HUDEP-2 (cell line): ENCODE results near the gene GZMH.
A peak's percentile ranks its signal among the peaks of the same experiment; 100 is the strongest.
"Not testable (repeated sequence)": the region's sequence is repeated elsewhere in the genome, so short reads cannot be mapped to it uniquely, and the experiment has no call there.

Experiments
- DNase-seq, 76 experiments: peaks; one replicate each; lab custom pipeline; 2025; ENCODE audit not compliant: unreplicated experiment in 76 of 76; lab: John Stamatoyannopoulos, UW

Gene GZMH, protein sequence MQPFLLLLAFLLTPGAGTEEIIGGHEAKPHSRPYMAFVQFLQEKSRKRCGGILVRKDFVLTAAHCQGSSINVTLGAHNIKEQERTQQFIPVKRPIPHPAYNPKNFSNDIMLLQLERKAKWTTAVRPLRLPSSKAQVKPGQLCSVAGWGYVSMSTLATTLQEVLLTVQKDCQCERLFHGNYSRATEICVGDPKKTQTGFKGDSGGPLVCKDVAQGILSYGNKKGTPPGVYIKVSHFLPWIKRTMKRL

DNA sequence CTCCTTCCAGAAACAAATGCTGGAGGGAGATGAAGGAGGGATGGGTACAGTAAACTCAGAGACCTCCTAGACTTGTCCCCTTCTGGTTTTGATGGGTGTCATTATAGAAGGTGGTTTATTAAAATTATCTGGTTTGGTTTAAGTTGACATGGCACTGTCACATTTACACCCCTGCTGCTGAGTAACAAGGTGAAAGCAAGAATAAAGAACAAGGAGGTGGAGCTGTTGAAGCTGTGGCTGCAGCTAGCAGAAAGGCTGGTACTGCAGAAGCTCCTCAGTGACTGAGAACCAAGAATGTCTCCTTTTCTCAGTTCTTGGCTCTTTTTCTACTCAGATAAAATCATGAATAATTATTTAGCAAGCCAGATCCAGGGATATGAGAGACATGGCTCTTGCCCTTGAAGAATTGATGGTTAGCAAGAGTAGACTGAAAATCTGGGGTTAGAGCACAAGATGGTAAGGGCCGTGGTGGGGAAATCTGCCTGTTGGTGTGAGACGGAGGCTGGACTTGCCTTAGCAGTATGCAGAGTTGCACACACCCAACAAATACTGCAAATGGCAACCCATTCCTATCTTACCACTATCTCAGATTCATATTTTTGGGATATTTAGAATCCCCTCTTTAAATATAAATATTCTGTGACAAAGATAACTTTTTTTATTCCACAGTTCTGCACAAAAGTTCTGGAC, at the start of gene GZMH:
GZMH (minus strand) TSS at position 31 of the 690 bp plus-strand sequence. CDS start 72 bp downstream, outside the sequence.
- DNase-seq = no peak

DNA sequence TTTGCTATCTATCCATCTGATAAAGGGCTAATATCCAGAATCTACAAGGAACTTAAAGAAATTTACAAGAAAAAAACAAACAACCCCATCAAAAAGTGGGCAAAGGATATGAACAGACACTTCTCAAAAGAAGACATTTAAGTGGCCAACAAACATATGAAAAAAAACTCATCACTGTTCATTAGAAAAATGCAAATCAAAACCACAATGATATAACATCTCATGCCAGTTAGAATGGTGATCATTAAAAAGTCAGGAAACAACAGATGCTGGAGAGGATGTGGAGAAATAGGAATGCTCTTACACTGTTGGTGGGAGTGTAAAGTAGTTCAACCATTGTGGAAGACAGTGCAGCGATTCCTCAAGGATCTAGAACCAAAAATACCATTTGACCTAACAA, 38.9 kb upstream of the GZMH start:
- not testable (repeated sequence) for DNase-seq

DNA sequence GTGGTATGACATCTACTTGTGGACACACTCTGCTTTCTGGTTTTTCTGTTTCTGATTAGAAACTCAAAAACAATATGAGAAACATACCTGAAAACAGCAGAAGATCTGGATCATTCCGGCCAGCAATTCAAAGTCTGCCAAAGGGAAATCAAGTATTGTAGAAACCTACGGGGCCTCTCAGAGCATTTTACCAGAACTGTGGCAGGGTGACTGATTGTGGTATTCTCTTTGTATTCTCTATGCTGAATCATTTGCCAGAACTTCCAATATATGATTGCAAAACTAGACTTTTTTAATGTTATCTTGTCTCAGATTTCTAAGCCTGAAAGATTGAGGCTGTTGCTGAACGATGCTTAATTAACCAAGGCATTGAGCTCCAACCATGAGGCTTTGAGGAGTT, 30.4 kb upstream of the GZMH start:
- DNase-seq = no peak

DNA sequence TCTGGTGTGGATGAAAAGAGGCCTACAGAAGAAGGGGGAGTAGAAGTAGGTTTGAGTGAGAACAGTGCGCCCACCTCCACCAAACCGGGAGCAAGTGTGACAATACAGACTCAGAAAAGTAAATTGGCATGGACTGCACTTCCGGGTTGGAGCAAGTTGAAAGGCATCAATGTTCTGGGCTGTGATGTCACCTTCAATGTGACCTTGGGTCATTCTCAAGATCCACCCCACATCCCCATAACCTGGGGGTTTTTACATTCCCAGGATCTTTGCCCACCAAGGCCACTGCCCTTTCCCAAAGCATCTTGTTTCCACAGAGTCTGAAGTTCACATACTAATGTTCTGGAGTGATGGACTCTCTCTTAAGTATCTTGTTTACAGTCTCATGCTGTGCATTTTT, 29.8 kb upstream of the GZMH start:
- DNase-seq = no peak

DNA sequence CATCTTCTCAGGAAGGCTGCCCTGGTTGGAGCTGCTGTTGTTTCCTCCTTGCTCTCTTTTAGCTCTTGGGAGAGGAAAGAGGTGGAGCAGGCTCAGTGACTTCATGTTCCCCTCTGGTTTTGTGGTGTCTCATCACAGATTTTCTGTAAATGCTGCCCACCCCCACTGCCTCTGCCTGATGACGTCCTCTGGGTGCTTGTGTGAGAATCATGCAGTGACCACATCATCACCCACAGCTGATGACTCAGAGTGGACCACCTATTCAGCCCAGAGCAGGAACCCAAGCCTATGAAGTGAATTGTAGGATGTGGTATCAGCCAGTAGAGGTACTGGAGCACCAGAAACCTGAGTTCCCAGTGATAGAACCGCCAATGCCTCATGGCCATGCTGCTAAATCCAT, 24.7 kb upstream of the GZMH start, which contains the start of gene GZMB:
GZMB (minus strand) TSS at position 33 of the 400 bp plus-strand sequence; CDS start at position 3, 30 bp downstream.
- no peak for DNase-seq

DNA sequence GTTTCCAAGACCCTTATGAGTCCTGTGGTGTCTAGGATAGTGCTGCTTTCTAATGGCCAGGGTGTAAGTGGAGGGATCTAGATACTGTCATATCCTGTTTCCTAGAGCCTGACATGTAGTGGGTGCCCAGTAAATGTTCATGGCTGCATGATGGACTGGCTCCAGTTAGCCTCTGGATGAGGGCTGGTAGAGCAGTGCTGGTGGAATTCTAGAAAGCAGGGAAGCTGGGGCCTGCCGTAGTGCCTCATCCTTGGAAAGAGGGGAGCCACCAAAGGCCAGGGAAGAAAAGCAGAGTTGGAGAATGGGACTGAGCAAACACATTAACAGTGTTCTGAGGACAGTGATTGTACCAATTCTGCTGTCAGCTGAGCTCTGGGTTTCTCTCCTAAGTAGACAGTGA, 23.9 kb upstream of the GZMH start:
- no peak for DNase-seq

DNA sequence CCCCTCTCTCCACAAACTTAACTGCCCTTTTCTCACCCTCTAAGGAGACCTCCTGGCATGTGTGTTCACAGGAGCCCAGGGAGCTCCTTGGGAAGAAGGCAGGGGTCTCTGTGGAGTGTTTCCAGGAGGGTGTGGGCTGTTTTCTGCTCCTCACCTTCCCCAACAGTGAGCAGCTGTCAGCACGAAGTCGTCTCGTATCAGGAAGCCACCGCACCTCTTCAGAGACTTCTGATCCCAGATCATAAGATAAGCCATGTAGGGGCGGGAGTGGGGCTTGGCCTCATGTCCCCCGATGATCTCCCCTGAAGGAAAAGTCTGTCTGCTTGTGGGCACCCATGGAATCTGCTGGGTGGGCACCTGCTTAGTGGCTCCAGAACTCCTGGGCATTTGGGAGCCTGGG, 23.3 kb upstream of the GZMH start:
- no peak for DNase-seq

DNA sequence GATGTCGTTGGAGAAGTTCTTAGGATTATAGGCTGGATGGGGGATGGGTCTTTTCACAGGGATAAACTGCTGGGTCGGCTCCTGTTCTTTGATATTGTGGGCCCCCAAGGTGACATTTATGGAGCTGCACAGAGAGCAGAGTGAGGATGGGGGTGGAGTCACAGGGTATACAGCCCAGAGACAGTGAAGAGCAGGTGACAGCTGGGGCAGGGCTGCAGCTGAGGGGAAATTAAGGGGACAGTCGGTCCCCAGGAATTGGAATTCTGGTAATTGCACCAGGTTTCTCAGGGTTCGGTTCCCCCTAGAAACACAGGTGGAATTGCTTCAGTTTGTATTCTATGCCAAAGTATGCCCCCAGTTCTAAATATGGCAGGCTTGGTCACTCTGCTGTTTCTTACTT, 22.9 kb upstream of the GZMH start:
- no peak for DNase-seq

DNA sequence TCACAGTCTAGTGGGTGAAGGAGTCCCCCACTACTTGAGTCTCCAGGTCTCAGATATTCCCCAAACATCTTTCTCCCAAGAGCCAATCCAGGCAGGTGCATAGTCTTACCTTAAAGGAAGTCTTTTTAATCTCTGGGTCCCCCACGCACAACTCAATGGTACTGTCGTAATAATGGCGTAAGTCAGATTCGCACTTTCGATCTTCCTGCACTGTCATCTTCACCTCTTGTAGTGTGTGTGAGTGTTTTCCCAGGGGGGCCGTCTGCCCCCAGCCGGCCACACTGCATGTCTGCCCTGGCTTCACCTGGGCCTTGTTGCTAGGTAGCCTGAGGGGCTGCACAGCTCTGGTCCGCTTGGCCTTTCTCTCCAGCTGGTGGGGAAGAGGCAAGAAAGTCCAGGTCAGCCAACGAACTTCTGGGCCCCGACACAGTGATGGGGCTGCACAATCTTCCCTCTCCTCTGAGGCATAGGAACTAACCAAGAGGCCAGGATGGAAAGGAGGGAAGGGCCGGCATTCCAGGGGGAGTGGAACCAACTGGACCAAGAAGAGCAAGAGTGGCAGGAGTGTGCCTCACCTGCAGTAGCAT, 22.4 kb upstream of the GZMH start:
- no peak for DNase-seq

DNA sequence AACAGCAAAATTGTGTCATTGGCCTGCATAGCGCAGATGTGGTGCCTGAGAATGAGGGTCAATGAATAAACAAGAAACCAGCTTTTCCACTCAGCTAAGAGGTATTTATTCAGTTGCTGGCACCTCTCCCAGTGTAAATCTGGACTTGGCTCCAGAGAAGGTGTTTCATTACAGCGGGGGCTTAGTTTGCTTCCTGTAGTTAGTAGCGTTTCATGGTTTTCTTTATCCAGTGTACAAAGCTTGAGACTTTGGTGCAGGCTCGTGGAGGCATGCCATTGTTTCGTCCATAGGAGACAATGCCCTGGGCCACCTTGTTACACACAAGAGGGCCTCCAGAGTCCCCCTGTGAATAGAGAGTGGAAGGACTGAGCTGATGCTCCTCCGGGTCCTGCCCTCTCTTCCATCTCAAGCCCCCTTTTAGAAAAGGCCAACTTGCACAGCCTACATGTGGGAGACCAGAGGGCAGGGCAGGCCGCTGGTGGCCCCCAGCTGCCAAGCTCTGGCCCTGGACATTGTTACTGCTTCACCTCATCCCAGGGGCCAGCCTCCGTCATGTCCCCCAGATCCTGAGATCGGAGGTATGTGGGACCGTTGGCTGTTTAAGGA, 21.5 kb upstream of the GZMH start:
- no peak for DNase-seq

DNA sequence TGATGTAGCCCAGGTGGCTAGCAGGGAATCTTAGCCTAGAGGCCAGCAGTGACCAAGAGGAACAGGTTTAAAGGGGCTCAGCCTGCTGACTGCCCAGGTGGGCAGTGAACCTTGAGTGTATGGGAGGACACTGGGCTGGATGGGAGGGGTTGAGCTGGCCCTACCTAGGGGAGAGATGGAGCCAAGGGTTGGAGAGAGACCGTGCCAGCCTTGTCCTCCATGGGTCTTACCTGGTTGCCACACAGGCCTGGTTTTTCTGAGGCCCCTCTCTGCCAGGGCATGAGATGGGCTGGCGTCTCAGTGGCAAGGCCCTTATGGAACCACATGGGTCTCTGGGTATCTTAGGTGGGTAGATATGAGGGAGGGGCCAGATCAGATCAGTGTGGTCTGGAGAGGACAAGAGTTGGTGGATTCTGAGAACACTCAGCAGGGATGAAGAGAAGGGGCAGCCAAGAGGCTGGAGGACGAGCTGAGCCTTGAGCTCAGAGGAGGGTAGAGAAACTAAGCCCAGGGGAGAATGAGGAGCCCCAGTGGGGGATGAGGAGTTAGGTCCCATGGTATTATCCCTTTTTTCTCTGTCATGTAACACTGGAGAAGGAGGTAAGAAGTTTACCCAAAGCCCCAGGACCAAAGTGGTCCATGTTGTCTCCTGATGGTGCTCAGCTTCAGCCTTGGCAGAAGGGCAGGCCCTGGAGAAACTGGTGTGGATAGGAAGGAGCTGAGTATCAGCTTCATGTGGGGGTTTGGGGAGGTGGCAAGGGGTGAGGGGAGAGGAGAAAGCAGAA, 20.8 kb upstream of the GZMH start:
- no peak for DNase-seq

DNA sequence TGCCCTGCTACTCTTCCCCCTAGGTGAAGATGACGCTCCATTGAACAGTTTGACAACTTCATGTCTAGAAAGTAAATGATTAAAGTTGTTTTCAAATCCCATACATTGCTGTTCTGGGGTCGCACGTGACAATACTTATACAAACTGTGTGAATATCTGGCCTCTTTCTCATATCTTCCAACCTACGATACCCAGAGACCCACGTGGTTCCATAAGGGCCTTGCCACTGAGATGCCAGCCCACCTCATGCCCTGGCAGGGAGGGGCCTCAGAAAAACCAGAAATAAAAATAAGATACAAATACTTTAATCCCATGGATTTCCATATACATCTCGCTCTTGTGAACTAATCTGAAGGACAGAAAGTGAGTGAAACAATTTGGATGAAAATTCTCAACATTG, 20.0 kb upstream of the GZMH start:
- no peak for DNase-seq

DNA sequence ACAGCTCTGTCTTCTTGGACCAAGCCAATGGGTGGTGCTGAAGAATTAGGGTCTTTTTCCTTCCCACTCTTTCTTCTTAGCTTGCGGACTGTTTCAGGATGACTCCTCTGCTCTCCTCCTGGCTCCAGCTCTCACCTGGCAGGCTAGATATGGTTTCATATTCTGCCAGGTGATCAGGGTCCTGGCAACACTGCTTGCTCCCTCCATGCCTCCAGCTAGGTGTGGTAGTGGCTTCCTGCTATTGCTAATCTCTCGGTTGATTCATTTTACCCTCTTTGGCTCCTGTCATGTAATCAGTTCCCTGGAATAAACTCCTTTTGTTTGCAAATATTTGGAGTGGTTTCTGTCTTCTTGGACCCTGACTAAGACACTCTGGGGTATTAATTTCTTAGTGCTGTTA, 4.3 kb upstream of the GZMH start:
- no peak for DNase-seq

DNA sequence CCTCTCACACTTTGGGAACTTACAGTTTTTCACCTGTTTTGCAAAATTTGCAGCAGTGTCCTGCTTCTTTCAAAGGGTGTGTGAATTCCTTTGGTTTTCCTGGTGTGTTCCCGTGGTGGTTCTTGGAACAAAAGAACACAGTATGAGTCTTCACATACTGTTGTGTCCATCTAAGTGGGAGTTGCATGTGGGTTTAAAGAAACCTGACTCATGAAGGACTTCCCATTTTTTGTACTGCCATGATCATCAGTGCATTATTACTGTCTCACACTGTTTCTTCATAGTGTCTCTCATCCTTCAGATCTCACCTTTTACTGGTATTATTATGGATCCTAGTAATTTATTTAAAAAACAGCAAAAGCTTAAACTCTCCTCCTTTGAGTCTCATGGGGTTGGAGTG, 3.8 kb upstream of the GZMH start:
- no peak for DNase-seq

DNA sequence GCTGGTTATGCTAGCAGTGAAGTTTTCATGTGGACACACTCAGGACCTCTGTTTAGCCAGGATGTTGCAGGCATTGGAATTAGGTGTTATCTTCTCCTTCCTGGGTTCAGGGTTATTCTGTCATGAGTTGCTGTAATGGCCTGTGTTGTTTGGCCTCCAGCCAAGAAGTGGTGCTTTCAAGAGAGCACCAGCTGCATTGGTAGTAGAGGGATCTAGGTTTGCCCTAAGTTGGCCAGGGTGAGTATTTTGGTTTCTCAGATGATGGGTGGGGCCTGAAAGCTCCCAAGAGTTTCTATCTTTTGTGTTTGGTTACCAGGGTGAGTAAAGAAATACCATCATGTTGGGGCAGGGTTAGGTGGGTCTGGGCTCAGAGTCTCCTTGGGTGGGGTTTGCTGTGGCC, 2.7 kb upstream of the GZMH start:
- DNase-seq = peak in 1 of 76 experiments; percentile 8

DNA sequence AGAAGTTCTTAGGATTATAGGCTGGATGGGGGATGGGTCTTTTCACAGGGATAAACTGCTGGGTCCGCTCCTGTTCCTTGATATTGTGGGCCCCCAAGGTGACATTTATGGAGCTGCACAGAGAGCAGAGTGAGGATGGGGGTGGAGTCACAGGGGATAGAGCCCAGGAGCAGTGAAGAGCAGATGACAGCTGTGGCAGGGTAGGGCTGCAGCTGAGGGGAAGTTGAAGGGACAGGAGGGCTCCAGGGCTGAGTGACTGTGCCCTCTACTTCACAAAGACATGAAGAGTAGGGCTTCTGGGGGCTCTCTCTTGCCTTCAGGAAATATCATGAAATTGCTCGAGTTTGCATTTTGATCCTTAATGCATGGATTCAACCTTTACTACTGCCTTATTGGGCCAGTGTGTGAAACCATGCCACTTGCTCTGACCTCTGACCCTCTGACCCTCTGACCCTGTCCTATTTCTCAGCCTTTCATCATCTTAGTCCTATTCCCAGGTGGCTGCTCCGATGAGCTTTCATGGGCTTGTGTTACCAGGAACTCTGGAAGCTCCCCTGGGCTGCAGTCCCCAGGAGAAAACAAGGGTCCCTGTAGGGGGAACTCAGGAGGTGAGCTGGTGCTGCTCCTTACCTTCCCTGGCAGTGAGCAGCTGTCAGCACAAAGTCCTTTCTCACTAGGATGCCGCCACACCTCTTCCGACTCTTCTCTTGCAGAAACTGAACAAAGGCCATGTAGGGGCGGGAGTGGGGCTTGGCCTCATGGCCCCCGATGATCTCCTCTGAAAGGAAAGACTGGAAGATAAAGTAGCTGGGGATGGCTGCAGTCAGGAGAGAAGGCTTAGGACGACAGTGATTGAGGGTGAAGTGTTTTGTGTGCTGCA, 1.6 kb downstream of the GZMH start:
- no peak for DNase-seq

DNA sequence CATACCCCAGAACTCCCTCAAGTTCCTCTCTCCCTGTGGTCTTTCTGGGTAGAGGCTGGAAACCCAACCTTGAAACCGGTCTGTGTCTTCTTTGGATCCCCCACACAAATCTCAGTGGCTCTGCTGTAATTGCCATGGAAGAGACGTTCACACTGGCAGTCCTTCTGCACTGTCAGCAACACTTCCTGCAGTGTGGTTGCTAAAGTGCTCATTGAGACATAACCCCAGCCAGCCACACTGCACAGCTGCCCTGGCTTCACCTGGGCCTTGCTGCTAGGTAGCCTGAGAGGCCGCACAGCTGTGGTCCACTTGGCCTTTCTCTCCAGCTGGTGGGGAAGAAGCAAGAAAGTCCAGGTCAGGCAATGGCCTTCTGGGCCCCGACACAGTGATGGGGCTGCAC, 2.4 kb downstream of the GZMH start:
- no peak for DNase-seq

DNA sequence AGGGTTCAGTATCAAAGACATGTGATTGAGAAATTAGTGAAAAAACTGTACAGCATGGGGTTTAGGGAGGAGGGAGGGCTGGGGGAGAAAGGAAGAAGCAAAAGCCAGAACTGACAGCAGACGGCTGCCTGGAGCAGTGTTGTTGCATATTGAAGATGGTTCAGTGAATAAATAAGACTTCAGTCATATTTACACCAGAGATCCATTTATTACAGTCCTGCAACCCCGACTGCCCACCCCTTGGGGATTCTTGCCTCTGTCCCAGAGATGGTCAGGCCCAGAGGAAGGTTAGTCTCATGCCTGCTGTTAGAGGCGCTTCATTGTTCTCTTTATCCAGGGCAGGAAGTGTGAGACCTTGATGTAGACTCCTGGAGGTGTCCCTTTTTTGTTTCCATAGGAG, 3.2 kb downstream of the GZMH start:
- DNase-seq = no peak

DNA sequence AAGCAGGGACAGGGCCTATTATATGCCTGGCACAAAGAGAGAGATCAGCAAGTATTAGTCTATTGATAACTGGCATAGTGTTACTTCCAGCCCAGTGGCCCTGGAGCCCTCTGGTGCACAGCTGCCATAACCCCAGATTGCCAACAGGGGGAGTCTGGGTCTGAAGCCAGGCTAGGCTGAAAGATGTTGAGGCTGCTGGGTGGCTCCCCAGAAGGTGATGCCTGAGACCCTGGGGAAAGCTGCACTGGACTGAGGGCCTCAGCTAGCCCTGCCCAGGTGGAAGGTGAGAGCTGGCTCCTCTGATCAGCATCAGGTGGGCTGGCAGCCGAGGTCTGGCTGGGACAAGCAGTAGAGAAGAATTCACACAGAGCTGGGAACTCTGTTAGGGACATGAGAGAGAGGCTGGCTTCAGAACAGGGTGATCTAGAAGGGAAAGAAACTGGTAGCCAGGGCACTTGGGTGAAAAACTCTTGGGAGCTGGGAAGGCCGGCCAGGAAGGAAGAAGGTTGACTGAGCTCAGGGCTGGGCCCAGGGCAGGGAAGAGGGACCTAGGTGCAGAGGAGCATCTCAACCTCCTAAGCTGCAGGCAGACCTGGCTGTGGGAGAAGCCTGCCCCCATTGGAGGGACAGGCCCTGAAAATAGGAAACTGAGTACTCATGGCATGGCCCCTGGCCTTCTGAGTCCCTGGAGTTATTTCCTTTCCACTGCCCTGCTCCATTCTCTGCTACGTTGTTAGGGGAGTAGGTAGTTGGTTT, 3.9 kb downstream of the GZMH start:
- DNase-seq = peak in 37 of 76 experiments; percentile 4 to 57 (median 25)
